Activated T-helper 1 cell treated with anti-CD3 and anti-CD28 coated beads, Interleukin-12 subunit alpha, Interleukin-12 subunit beta, Interleukin-2, Interleukin-4 antibody, amounts not matched to agents 30 ng/mL and 10 ng/mL and 1 ng/mL, durations not matched to agents 14 hours and 24 hours and 36 hours (primary cell): ENCODE data around the gene ZDHHC8. TPM values are rescaled to one million over a fixed set of nuclear protein-coding genes. Genes with fewer than 3 reads are reported as not detected.

Source experiments
- DNase-seq: peaks from one replicate; pipeline ENCODE4 v3.0.0; 2021; ENCODE audit warnings: low spot score
- H3K27ac Mint-ChIP-seq: one replicate; pipeline ENCODE4 v1.8.0; 2021; ENCODE audit warnings: mild to moderate bottlenecking, mixed read lengths
- H3K27me3 Mint-ChIP-seq: one replicate; pipeline ENCODE4 v1.8.0; 2022; ENCODE audit warnings: mild to moderate bottlenecking, moderate library complexity, mixed read lengths; ENCODE audit not compliant: insufficient read depth
- H3K36me3 Mint-ChIP-seq: one replicate; pipeline ENCODE4 v1.8.0; 2021; ENCODE audit warnings: low read depth, mixed read lengths
- H3K4me1 Mint-ChIP-seq: one replicate; pipeline ENCODE4 v1.8.0; 2021; ENCODE audit warnings: low read depth, mixed read lengths
- H3K4me3 Mint-ChIP-seq: one replicate; pipeline ENCODE4 v1.8.0; 2021; ENCODE audit warnings: mild to moderate bottlenecking, moderate library complexity, mixed read lengths
- H3K9me3 Mint-ChIP-seq: one replicate; pipeline ENCODE4 v1.8.0; 2021; ENCODE audit warnings: mixed read lengths
- intact Hi-C: fragments of 100-400 bp; cut with micrococcal nuclease; formaldehyde crosslinking; loops from one replicate; pipeline ENCODE4 v1.15.1; 2024
- total RNA-seq: library from RNA; stranded (reverse); gene quantifications from 2 replicates; pipeline ENCODE4 v1.2.3, GENCODE V29; 2022

Gene ZDHHC8
- total RNA-seq, 1 donor from 2014 or later: 83.9 TPM

GRCh38 chr22:20160041-20160440 is 28.4 kb downstream of the ZDHHC8 start:
- no peaks in the 10 kb centered on the region for H3K4me1 Mint-ChIP-seq
- intact Hi-C loops: no loop called here
- no peaks in the 10 kb centered on the region for H3K36me3 Mint-ChIP-seq
- no peak overlapping the region for H3K4me3 Mint-ChIP-seq
- no peak for DNase-seq
- peaks cover 4% of the 10 kb centered on the region for H3K9me3 Mint-ChIP-seq
- peaks cover 4% of the 10 kb centered on the region for H3K27me3 Mint-ChIP-seq
- no peak overlapping the region for H3K27ac Mint-ChIP-seq

DNA sequence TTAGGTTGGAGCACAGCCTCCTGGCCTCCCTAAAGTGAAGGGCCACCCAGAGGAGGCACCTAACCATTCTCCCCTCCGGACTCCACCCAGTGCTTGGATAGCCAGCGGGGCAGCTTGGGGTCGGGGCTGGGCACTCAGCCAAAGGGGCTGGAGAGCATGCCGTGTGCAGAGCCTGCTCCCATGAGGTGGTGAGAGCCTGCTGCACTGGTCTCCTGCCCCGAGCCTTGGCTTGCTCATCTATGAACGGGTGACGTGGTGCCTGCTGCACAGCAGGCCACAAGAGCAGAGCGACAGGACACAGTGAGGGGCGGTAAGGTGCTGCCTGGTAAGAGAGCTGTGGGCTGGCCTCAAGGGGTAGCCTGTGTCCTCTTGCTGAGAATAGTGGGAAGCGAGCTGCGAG is 33.3 kb downstream of the ZDHHC8 start:
- no peak overlapping the region for H3K4me3 Mint-ChIP-seq
- peaks cover 4% of the 10 kb centered on the region for H3K9me3 Mint-ChIP-seq
- no peak overlapping the region for H3K27ac Mint-ChIP-seq
- intact Hi-C loops: no loop called here
- DNase-seq: no peak
- H3K36me3 Mint-ChIP-seq: no peaks in the 10 kb centered on the region
- no peaks in the 10 kb centered on the region for H3K4me1 Mint-ChIP-seq
- no peaks in the 10 kb centered on the region for H3K27me3 Mint-ChIP-seq

DNA sequence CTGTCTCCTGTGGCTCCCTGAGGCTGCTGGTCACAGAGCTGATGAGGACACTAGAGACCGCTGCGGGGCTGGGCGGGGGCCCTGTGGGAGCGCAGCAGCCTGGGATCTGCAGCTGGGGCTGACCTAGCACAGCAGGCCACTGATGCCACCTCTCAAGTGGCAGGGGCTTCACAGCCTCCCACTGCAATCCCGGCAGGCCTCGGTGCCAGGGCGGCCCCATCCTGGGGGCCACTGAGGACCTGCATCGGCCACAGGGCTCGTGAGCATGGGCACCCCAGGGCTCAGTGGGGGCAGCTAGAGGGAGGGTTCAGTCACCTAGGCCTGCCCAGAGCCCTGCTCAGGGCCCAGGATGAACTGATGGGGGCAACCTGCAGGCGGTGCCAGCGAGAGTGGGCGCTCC is 33.8 kb downstream of the ZDHHC8 start:
- Mint-ChIP-seq H3K36me3 (no peaks in the 10 kb centered on the region), H3K27ac (no peak overlapping the region), H3K9me3 (peaks cover 4% of the 10 kb centered on the region), H3K27me3 (no peaks in the 10 kb centered on the region), H3K4me3 (no peak overlapping the region), H3K4me1 (no peaks in the 10 kb centered on the region)
- DNase-seq: no peak
- intact Hi-C loops: no loop called here

- H3K9me3 Mint-ChIP-seq: peaks cover 4% of the 10 kb centered on the region
- no peak overlapping the region for H3K4me3 Mint-ChIP-seq
- no peaks in the 10 kb centered on the region for H3K36me3 Mint-ChIP-seq
- no peak for DNase-seq
- no peaks in the 10 kb centered on the region for H3K4me1 Mint-ChIP-seq
- intact Hi-C loops: no loop called here
- no peak overlapping the region for H3K27ac Mint-ChIP-seq
- H3K27me3 Mint-ChIP-seq: no peaks in the 10 kb centered on the region
Observed at GRCh38 chr22:20165913-20166312, 34.3 kb downstream of the ZDHHC8 start.

- no peak overlapping the region for H3K4me3 Mint-ChIP-seq
- no peaks in the 10 kb centered on the region for H3K36me3 Mint-ChIP-seq
- H3K4me1 Mint-ChIP-seq: no peaks in the 10 kb centered on the region
- intact Hi-C loops: no loop called here
- no peak overlapping the region for H3K27ac Mint-ChIP-seq
- no peaks in the 10 kb centered on the region for H3K27me3 Mint-ChIP-seq
- no peak for DNase-seq
- H3K9me3 Mint-ChIP-seq: peaks cover 4% of the 10 kb centered on the region
Observed at GRCh38 chr22:20166703-20167102, 35.1 kb downstream of the ZDHHC8 start.

DNA sequence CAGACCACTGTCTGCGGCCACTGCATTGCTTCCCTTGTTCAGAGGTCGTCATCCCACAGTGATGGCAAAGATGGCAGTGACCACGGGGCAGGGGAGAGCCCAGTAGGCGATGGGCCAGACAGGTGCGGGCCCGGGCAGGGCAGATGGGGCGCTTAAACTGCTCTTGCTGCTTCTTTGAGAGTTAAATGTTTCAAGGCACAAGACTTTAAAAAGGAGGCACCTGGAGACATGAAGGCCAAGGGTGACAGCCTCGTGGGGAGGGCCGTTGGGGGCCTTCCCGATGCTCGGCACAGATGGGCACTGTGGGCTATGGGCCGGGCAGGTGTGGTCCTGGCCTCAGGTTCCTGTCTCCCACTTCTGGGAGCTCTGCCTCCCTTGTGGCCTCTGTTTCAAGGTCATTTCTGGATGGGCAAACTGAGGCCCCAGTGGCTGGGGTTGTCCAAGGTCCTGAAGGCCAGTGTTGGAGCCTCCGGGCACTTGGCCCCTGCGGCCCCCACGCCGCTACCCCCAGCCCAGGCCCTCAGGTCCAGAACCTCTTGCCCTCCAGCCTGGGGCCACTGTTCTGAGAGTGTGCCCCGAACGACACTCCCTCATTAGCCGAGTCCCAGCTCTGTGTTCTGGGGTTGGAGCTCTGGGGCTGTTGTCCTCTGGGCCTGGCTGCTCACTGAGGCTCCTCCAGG is 36.2 kb downstream of the ZDHHC8 start:
- H3K27ac Mint-ChIP-seq: no peak overlapping the region
- no peaks in the 10 kb centered on the region for H3K27me3 Mint-ChIP-seq
- intact Hi-C loops: no loop called here
- no peak for DNase-seq
- no peak overlapping the region for H3K4me3 Mint-ChIP-seq
- peaks cover 4% of the 10 kb centered on the region for H3K9me3 Mint-ChIP-seq
- H3K36me3 Mint-ChIP-seq: no peaks in the 10 kb centered on the region
- no peaks in the 10 kb centered on the region for H3K4me1 Mint-ChIP-seq

- Mint-ChIP-seq H3K9me3 (peaks cover 2% of the 10 kb centered on the region), H3K27me3 (no peaks in the 10 kb centered on the region), H3K36me3 (no peaks in the 10 kb centered on the region), H3K4me3 (no peak overlapping the region), H3K27ac (no peak overlapping the region), H3K4me1 (no peaks in the 10 kb centered on the region)
- DNase-seq: no peak
- intact Hi-C loops: no loop called here
Observed at GRCh38 chr22:20169253-20169822, 37.7 kb downstream of the ZDHHC8 start.

DNA sequence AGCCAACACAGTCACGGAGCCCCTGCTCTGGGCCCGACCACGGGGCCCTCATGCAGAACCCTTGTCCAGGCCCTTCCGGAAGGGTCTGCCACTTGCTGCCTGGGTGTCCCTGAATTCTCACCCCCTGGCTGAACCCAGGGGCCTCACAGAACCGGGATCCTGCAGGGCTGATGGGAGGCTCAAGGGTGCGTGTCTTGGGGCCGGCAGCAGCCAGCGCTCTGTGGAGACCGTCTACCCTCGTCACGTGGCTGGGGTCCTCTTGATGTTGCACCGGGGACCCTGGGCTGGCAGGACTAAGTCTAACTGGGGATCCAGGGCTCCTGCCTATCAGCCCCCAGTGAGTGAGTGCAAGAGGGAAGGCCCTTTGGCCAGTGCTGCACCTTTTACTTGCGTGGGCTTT is 38.6 kb downstream of the ZDHHC8 start:
- no peak for DNase-seq
- Mint-ChIP-seq H3K4me3 (no peak overlapping the region), H3K27me3 (no peaks in the 10 kb centered on the region), H3K9me3 (no peaks in the 10 kb centered on the region), H3K27ac (no peak overlapping the region), H3K4me1 (no peaks in the 10 kb centered on the region), H3K36me3 (no peaks in the 10 kb centered on the region)
- intact Hi-C loops: no loop called here

DNA sequence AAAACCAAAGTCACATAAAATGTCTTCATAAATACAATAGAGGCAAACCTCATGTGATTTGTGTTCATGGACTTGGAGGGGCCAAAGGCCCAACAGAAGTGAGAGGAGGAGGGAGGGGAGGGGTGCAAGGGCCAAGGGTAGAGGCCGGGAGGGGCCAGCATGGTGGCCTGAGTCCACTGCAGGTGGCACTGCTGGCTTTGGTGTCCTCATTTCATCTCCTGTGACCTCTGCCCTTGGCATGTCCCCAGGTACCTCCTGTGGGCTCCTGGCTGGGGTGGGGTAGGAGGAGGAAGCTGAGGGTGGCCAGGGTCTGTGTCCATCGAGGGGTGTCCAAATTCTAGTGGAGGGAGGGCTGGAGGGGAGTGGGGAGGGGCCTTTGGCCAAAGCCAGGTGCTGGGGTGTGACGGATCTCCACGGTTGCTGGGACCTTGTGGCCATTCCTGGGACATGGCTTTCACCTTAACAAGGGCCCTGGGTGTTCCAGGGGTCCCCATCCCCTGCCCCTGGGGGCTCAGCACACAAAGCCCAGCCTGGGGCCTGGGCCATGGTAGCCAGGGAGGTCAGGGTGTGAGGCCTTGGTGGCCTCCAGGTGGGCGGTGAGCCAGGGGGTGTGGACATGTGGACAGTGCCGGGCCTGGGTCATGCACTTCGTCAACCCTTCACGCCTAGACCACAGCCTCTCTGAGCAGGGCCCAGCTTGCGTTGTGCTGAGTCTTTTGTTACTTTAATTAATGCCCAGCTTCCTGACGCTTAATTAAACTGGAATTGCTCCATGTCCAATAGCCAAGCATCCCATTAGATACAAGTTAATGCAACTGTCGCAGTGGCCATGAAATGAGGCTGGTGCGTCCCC is 39.9 kb downstream of the ZDHHC8 start:
- H3K27ac Mint-ChIP-seq: no peak overlapping the region
- intact Hi-C loops: no loop called here
- no peaks in the 10 kb centered on the region for H3K4me1 Mint-ChIP-seq
- no peaks in the 10 kb centered on the region for H3K27me3 Mint-ChIP-seq
- H3K4me3 Mint-ChIP-seq: no peak overlapping the region
- no peaks in the 10 kb centered on the region for H3K9me3 Mint-ChIP-seq
- DNase-seq: no peak
- no peaks in the 10 kb centered on the region for H3K36me3 Mint-ChIP-seq

- Mint-ChIP-seq H3K36me3 (no peaks in the 10 kb centered on the region), H3K4me1 (no peaks in the 10 kb centered on the region), H3K27ac (no peak overlapping the region), H3K27me3 (no peaks in the 10 kb centered on the region), H3K4me3 (no peak overlapping the region), H3K9me3 (no peaks in the 10 kb centered on the region)
- intact Hi-C loops: no loop called here
- DNase-seq: no peak
Observed at GRCh38 chr22:20172141-20172613, 40.6 kb downstream of the ZDHHC8 start.

- Mint-ChIP-seq H3K27me3 (no peaks in the 10 kb centered on the region), H3K4me1 (no peaks in the 10 kb centered on the region), H3K27ac (no peak overlapping the region), H3K4me3 (no peak overlapping the region), H3K9me3 (no peaks in the 10 kb centered on the region), H3K36me3 (no peaks in the 10 kb centered on the region)
- DNase-seq: no peak
- intact Hi-C loops: no loop called here
Observed at GRCh38 chr22:20173246-20173645, 41.6 kb downstream of the ZDHHC8 start.

DNA sequence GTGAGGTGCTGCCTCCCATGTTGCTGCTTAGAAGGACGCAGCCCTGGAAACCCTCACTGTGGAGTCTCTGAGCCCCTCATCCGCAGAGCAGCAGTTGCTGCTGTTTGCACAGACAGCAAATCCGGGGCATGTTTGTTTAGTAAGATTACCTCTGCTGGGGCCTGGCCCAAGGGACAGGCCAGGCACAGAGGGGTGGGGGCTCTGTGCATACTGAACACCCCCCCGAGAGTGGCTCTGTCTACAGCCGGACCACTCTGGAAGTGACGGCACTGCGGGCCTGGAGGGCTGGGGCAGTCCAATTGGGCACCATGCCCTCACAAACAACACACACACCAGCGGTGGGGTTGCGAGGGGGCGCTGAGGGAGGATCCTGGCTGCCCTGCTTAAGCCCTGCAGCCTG is 42.2 kb downstream of the ZDHHC8 start:
- intact Hi-C loops: no loop called here
- DNase-seq: no peak
- Mint-ChIP-seq H3K36me3 (no peaks in the 10 kb centered on the region), H3K4me3 (no peak overlapping the region), H3K4me1 (no peaks in the 10 kb centered on the region), H3K27me3 (no peaks in the 10 kb centered on the region), H3K9me3 (no peaks in the 10 kb centered on the region), H3K27ac (no peak overlapping the region)
